WTC11 (cell line): ENCODE data around the gene TMEM130. TPM values are rescaled to one million over a fixed set of nuclear protein-coding genes. Genes with fewer than 3 reads are reported as not detected.
A peak's percentile ranks its signal among the peaks of the same experiment; 100 is the strongest.

Experiments
- ATAC-seq: fragments of 200-7000 bp; cut with Tn5 transposase; 2 replicates; pipeline ENCODE4 v1.10.0; 2021; ENCODE audit warnings: mild to moderate bottlenecking, moderate library complexity
- CTCF ChIA-PET: fragments of 300-600 bp; sonication (Branson Sonifier 250); formaldehyde crosslinking; loops from one replicate; lab custom pipeline; 2021; ENCODE audit warnings: antibody characterized with exemption; lab: Charles Lee
- POLR2A ChIA-PET: fragments of 350-600 bp; sonication (Branson Sonifier 250); formaldehyde crosslinking; loops from one replicate; lab custom pipeline; 2021; ENCODE audit warnings: antibody characterized with exemption; lab: Charles Lee
- DNase-seq: peaks from one replicate; pipeline ENCODE4 v3.0.0; 2021; ENCODE audit warnings: low spot score
- H3K27ac Mint-ChIP-seq: 2 replicates; pipeline ENCODE4 v1.8.0; 2021; ENCODE audit warnings: mixed read lengths
- H3K27me3 Mint-ChIP-seq: 2 replicates; pipeline ENCODE4 v1.8.0; 2021; ENCODE audit warnings: low read depth, mild to moderate bottlenecking, moderate library complexity, mixed read lengths
- H3K36me3 Mint-ChIP-seq: 2 replicates; pipeline ENCODE4 v1.8.0; 2021; ENCODE audit warnings: mixed read lengths
- H3K4me1 Mint-ChIP-seq: 2 replicates; pipeline ENCODE4 v1.8.0; 2022; ENCODE audit warnings: mixed read lengths
- H3K4me3 Mint-ChIP-seq: 2 replicates; pipeline ENCODE4 v1.8.0; 2021; ENCODE audit warnings: mild to moderate bottlenecking, moderate library complexity, mixed read lengths
- H3K9me3 Mint-ChIP-seq: 2 replicates; pipeline ENCODE4 v1.8.0; 2021; ENCODE audit warnings: mixed read lengths
- ARID4B ChIP-seq: sonication (generic); formaldehyde crosslinking; IDR thresholded peaks from 2 replicates; pipeline ENCODE4 v1.8.0; 2023; ENCODE audit warnings: missing genetic modification reagents, mild to moderate bottlenecking, borderline replicate concordance
- CREB1 ChIP-seq: sonication (generic); formaldehyde crosslinking; IDR thresholded peaks from 2 replicates; pipeline ENCODE4 v1.8.0; 2023; ENCODE audit warnings: mild to moderate bottlenecking, missing genetic modification reagents
- CREM ChIP-seq: sonication (generic); formaldehyde crosslinking; IDR thresholded peaks from 2 replicates; pipeline ENCODE4 v1.8.1; 2022; ENCODE audit warnings: mild to moderate bottlenecking, missing genetic modification reagents, moderate library complexity
- E2F5 ChIP-seq: sonication (generic); formaldehyde crosslinking; IDR thresholded peaks from 2 replicates; pipeline ENCODE4 v1.8.1; 2022; ENCODE audit warnings: mild to moderate bottlenecking, moderate library complexity, missing genetic modification reagents
- FOXK1 ChIP-seq: sonication (generic); formaldehyde crosslinking; IDR thresholded peaks from 2 replicates; pipeline ENCODE4 v1.8.0; 2022; ENCODE audit warnings: mild to moderate bottlenecking, moderate library complexity, missing genetic modification reagents
- HMGA2 ChIP-seq: fragments of 250-450 bp; sonication (Bioruptor Pico); IDR thresholded peaks from 2 replicates; pipeline ENCODE4 v1.4.0; 2021; ENCODE audit warnings: mild to moderate bottlenecking, moderate library complexity
- JUN ChIP-seq: sonication (generic); formaldehyde crosslinking; IDR thresholded peaks from 2 replicates; pipeline ENCODE4 v1.8.0; 2023; ENCODE audit warnings: mild to moderate bottlenecking, missing genetic modification reagents
- KAT7 ChIP-seq: sonication (generic); formaldehyde crosslinking; IDR thresholded peaks from 2 replicates; pipeline ENCODE4 v1.8.1; 2023; ENCODE audit warnings: missing genetic modification reagents, mild to moderate bottlenecking, borderline replicate concordance
- NFATC4 ChIP-seq: fragments of 250-450 bp; sonication (Bioruptor Pico); IDR thresholded peaks from 2 replicates; pipeline ENCODE4 v1.9.0; 2021; ENCODE audit warnings: mild to moderate bottlenecking
- NR1H2 ChIP-seq: sonication (generic); formaldehyde crosslinking; IDR thresholded peaks from 2 replicates; pipeline ENCODE4 v1.9.0; 2021; ENCODE audit warnings: mild to moderate bottlenecking, moderate library complexity, missing genetic modification reagents
- NR3C1 ChIP-seq: sonication (generic); formaldehyde crosslinking; conservative IDR thresholded peaks from 2 replicates; pipeline ENCODE4 v1.8.1; 2023; ENCODE audit warnings: low read depth, mild to moderate bottlenecking, missing genetic modification reagents
- OVOL2 ChIP-seq: fragments of 250-450 bp; sonication (Bioruptor Pico); IDR thresholded peaks from 2 replicates; pipeline ENCODE4 v1.9.0; 2021; ENCODE audit warnings: mild to moderate bottlenecking, borderline replicate concordance
- PRRX2 ChIP-seq: fragments of 250-450 bp; sonication (Bioruptor Pico); IDR thresholded peaks from 2 replicates; pipeline ENCODE4 v1.8.0; 2021; ENCODE audit warnings: mild to moderate bottlenecking
- SMAD3 ChIP-seq: sonication (generic); formaldehyde crosslinking; IDR thresholded peaks from 2 replicates; pipeline ENCODE4 v1.8.0; 2022; ENCODE audit warnings: missing genetic modification reagents, mild to moderate bottlenecking, borderline replicate concordance
- SP1 ChIP-seq: sonication (generic); formaldehyde crosslinking; conservative IDR thresholded peaks from 2 replicates; pipeline ENCODE4 v1.8.1; 2022; ENCODE audit warnings: missing genetic modification reagents
- TEAD1 ChIP-seq: sonication (generic); formaldehyde crosslinking; IDR thresholded peaks from 2 replicates; pipeline ENCODE4 v1.8.0; 2022; ENCODE audit warnings: mild to moderate bottlenecking, missing genetic modification reagents
- TP53 ChIP-seq: sonication (generic); formaldehyde crosslinking; IDR thresholded peaks from 2 replicates; pipeline ENCODE4 v1.8.1; 2023; ENCODE audit warnings: mild to moderate bottlenecking, missing genetic modification reagents
- ZBTB43 ChIP-seq: sonication (generic); formaldehyde crosslinking; IDR thresholded peaks from 2 replicates; pipeline ENCODE4 v1.8.1; 2023; ENCODE audit warnings: mild to moderate bottlenecking, missing genetic modification reagents
- ZNF423 ChIP-seq: fragments of 250-450 bp; sonication (Bioruptor Pico); IDR thresholded peaks from 2 replicates; pipeline ENCODE4 v2.1.2; 2022; ENCODE audit warnings: mild to moderate bottlenecking, moderate library complexity
- total RNA-seq: library from RNA; stranded (reverse); gene quantifications from 3 replicates; pipeline ENCODE4 v1.2.3, GENCODE V29; 2021
- TF ChIP-seq, protein P1 (sequence below): fragments of 250-450 bp; sonication (Bioruptor Pico); IDR thresholded peaks from 2 replicates; pipeline ENCODE4 v1.8.0; 2021; ENCODE audit warnings: mild to moderate bottlenecking
- TF ChIP-seq, protein P2 (sequence below): sonication (generic); formaldehyde crosslinking; IDR thresholded peaks from 2 replicates; pipeline ENCODE4 v1.8.1; 2022; ENCODE audit warnings: missing genetic modification reagents, borderline replicate concordance

The TMEM130 gene
- total RNA-seq, 1 experiment from 2014 or later, result 3.2 TPM

GRCh38 chr7:98808751-98809460 is 60.9 kb downstream of the TMEM130 start:
- Mint-ChIP-seq H3K27ac (no peak overlapping the region), H3K9me3 (peaks cover 4% of the 10 kb centered on the region), H3K36me3 (no peaks in the 10 kb centered on the region), H3K4me1 (no peaks in the 10 kb centered on the region), H3K4me3 (no peak overlapping the region), H3K27me3 (no peaks in the 10 kb centered on the region; the same call in 1 of the 2 replicates)
- ATAC-seq, result peak; percentile 51
- POLR2A ChIA-PET, result no interaction called here
- DNase-seq, result no peak
- CTCF ChIA-PET, result interaction anchor here (0.5 to 1.6 kb wide), 3 partner anchors 10 to 23 kb away, joined by 3 to 6 read pairs (median 3); no protein-coding TSS in a partner anchor
- no peak for TF ChIP-seq CREB1 (CRISPR knock-in tag)
- TF ChIP-seq, protein P1, sequence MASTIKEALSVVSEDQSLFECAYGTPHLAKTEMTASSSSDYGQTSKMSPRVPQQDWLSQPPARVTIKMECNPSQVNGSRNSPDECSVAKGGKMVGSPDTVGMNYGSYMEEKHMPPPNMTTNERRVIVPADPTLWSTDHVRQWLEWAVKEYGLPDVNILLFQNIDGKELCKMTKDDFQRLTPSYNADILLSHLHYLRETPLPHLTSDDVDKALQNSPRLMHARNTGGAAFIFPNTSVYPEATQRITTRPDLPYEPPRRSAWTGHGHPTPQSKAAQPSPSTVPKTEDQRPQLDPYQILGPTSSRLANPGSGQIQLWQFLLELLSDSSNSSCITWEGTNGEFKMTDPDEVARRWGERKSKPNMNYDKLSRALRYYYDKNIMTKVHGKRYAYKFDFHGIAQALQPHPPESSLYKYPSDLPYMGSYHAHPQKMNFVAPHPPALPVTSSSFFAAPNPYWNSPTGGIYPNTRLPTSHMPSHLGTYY, result no peak
- TF ChIP-seq ZNF423 (CRISPR knock-in tag), result no peak
- no peak for TF ChIP-seq SP1 (CRISPR knock-in tag)
- no peak for TF ChIP-seq OVOL2
- TF ChIP-seq, all 79 proteins: peak for 0

- H3K4me1 Mint-ChIP-seq, result no peaks in the 10 kb centered on the region
- ATAC-seq, result no peak
- CTCF ChIA-PET, result interaction anchor here (1.1 to 1.5 kb wide), 2 partner anchors 24 to 62 kb away, joined by 3 to 8 read pairs; no protein-coding TSS in a partner anchor
- H3K27me3 Mint-ChIP-seq, result no peaks in the 10 kb centered on the region; the same call in 1 of the 2 replicates
- peaks cover 4% of the 10 kb centered on the region for H3K9me3 Mint-ChIP-seq
- H3K27ac Mint-ChIP-seq, result no peak overlapping the region
- H3K4me3 Mint-ChIP-seq, result no peak overlapping the region
- POLR2A ChIA-PET, result interaction anchor here (0.7 kb wide), 1 partner anchor 9 kb away, joined by 3 read pairs; no protein-coding TSS in a partner anchor
- no peak for DNase-seq
- TF ChIP-seq NR3C1 (no peak), KAT7 (CRISPR knock-in tag) (no peak), CREM (no peak), SMAD3 (CRISPR knock-in tag) (no peak), JUN (CRISPR knock-in tag) (no peak), E2F5 (CRISPR knock-in tag) (no peak), PRRX2 (CRISPR knock-in tag) (no peak), TP53 (CRISPR knock-in tag) (no peak), HMGA2 (no peak), ZBTB43 (CRISPR knock-in tag) (no peak), TEAD1 (CRISPR knock-in tag) (no peak), FOXK1 (CRISPR knock-in tag) (no peak), NR1H2 (CRISPR knock-in tag) (no peak), NFATC4 (no peak), ARID4B (CRISPR knock-in tag) (no peak)
- TF ChIP-seq, protein P2, sequence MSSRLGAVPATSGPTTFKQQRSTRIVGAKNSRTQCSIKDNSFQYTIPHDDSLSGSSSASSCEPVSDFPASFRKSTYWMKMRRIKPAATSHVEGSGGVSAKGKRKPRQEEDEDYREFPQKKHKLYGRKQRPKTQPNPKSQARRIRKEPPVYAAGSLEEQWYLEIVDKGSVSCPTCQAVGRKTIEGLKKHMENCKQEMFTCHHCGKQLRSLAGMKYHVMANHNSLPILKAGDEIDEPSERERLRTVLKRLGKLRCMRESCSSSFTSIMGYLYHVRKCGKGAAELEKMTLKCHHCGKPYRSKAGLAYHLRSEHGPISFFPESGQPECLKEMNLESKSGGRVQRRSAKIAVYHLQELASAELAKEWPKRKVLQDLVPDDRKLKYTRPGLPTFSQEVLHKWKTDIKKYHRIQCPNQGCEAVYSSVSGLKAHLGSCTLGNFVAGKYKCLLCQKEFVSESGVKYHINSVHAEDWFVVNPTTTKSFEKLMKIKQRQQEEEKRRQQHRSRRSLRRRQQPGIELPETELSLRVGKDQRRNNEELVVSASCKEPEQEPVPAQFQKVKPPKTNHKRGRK, result no peak
- TF ChIP-seq, all 79 proteins: peak for 0
- no peaks in the 10 kb centered on the region for H3K36me3 Mint-ChIP-seq
Measured at GRCh38 chr7:98807068-98808048, 62.5 kb downstream of the TMEM130 start.
